CD8-positive, alpha-beta memory T cell (primary cell): ENCODE results near the gene SETD6. TPM values are rescaled to one million over a fixed set of nuclear protein-coding genes. Genes with fewer than 3 reads are reported as not detected.

ENCODE experiments used
- CTCF ChIA-PET: fragments of 350-600 bp; sonication (Branson Sonifier 250); formaldehyde crosslinking; loops from one replicate; lab custom pipeline; 2021; ENCODE audit warnings: antibody characterized with exemption; lab: Charles Lee
- POLR2A ChIA-PET: fragments of 350-600 bp; sonication (Branson Sonifier 250); formaldehyde crosslinking; loops from one replicate; lab custom pipeline; 2021; ENCODE audit warnings: antibody characterized with exemption; lab: Charles Lee
- DNase-seq, 5 donors: peaks; one replicate each; pipeline versions ENCODE4 v3.0.0 to v3.0.0-alpha.2; 2020 to 2022; ENCODE audit warnings: mixed read lengths in 1 of 5
- H3K27ac ChIP-seq: one replicate; pipeline ENCODE4 v1.7.0; 2013; ENCODE audit warnings: low read depth, mild to moderate bottlenecking, low read length, moderate library complexity
- H3K27me3 ChIP-seq: 2 replicates; pipeline ENCODE4 v1.7.0; 2013; ENCODE audit warnings: low read length, mild to moderate bottlenecking; ENCODE audit not compliant: insufficient read depth, poor library complexity, severe bottlenecking
- H3K36me3 ChIP-seq: 2 replicates; pipeline ENCODE4 v1.7.0; 2013; ENCODE audit warnings: mild to moderate bottlenecking, low read length, moderate library complexity; ENCODE audit not compliant: insufficient read depth
- H3K4me1 ChIP-seq: 2 replicates; pipeline ENCODE4 v1.7.0; 2013; ENCODE audit warnings: mild to moderate bottlenecking, low read length, moderate library complexity; ENCODE audit not compliant: insufficient read depth
- H3K4me3 ChIP-seq: 2 replicates; pipeline ENCODE4 v1.7.0; 2013; ENCODE audit warnings: mild to moderate bottlenecking, low read length
- H3K9me3 ChIP-seq: 2 replicates; pipeline ENCODE4 v1.7.0; 2013; ENCODE audit warnings: mild to moderate bottlenecking, low read length
- H3K27ac Mint-ChIP-seq, 8 donors: one replicate each; pipeline ENCODE4 v1.8.0; 2020 to 2021; ENCODE audit warnings: mixed read lengths in 8 of 8, mild to moderate bottlenecking in 6 of 8, inconsistent platforms in 3 of 8, moderate library complexity in 3 of 8
- H3K27me3 Mint-ChIP-seq, 2 donors: one replicate each; pipeline ENCODE4 v1.8.0; 2020 to 2021; ENCODE audit warnings: mixed read lengths in 2 of 2, mild to moderate bottlenecking in 1 of 2, moderate library complexity in 1 of 2
- H3K36me3 Mint-ChIP-seq, 3 donors: one replicate each; pipeline ENCODE4 v1.8.0; 2020 to 2021; ENCODE audit warnings: mixed read lengths in 3 of 3, inconsistent platforms in 1 of 3, mild to moderate bottlenecking in 1 of 3
- H3K4me1 Mint-ChIP-seq, 3 donors: one replicate each; pipeline ENCODE4 v1.8.0; 2020 to 2021; ENCODE audit warnings: mixed read lengths in 3 of 3, inconsistent platforms in 1 of 3, mild to moderate bottlenecking in 1 of 3
- H3K4me3 Mint-ChIP-seq, 7 donors: one replicate each; pipeline ENCODE4 v1.8.0; 2020 to 2021; ENCODE audit warnings: mixed read lengths in 7 of 7, mild to moderate bottlenecking in 6 of 7, moderate library complexity in 4 of 7, inconsistent platforms in 2 of 7
- H3K9me3 Mint-ChIP-seq, 5 donors: one replicate each; pipeline ENCODE4 v1.8.0; 2020 to 2022; ENCODE audit warnings: mixed read lengths in 5 of 5, mild to moderate bottlenecking in 3 of 5, moderate library complexity in 2 of 5, inconsistent platforms in 1 of 5
- polyA plus RNA-seq: library from polyadenylated mRNA; unstranded; fragments of 300-500 nt; fragmentation: Illumina TruSeq; gene quantifications from one replicate; pipeline ENCODE4 v1.2.3, GENCODE V29; 2021
- total RNA-seq, 2 experiments: library from RNA; stranded (reverse); gene quantifications; one replicate each; pipeline ENCODE4 v1.2.3, GENCODE V29; 2021

The SETD6 gene
- total and polyA plus RNA-seq, 3 experiments from 2014 or later = 10.5 to 24.9 (median 23.8) TPM

- H3K4me3 ChIP-seq = peak overlapping the region; percentile 58
- Mint-ChIP-seq H3K27ac (peak overlapping the region in 3 of 8 donors; percentile 14 to 58 (median 17)), H3K36me3 (no peaks in the 10 kb centered on the region), H3K4me1 (peaks cover 13 to 28% (median 17%) of the 10 kb centered on the region in 3 donors), H3K27me3 (peaks cover 26 to 43% of the 10 kb centered on the region in 2 donors), H3K4me3 (peak overlapping the region; percentile 37 to 88 (median 74)), H3K9me3 (no peaks in the 10 kb centered on the region)
- H3K4me1 ChIP-seq = peaks cover 23% of the 10 kb centered on the region
- ChIA-PET POLR2A (no interaction called here), CTCF (interaction anchor here (1.0 to 2.5 kb wide), 4 partner anchors 11 to 164 kb away, joined by 3 to 11 read pairs (median 6); no protein-coding TSS in a partner anchor)
- no peak overlapping the region for H3K27ac ChIP-seq
- H3K27me3 ChIP-seq = no peaks in the 10 kb centered on the region
- peak in 1 of 5 donors; percentile 6 for DNase-seq
- no peaks in the 10 kb centered on the region for H3K9me3 ChIP-seq
- no peaks in the 10 kb centered on the region for H3K36me3 ChIP-seq
These were observed 14.7 kb upstream of the SETD6 start for GRCh38 chr16:58500430-58501241.

GRCh38 chr16:58501242-58502131, 13.8 kb upstream of the SETD6 start:
- CTCF ChIA-PET = interaction anchor here (1.1 to 2.5 kb wide), 3 partner anchors 10 to 165 kb away, joined by 3 to 8 read pairs (median 4); no protein-coding TSS in a partner anchor
- Histone ChIP-seq H3K9me3 (no peaks in the 10 kb centered on the region), H3K27me3 (no peaks in the 10 kb centered on the region), H3K4me3 (peak overlapping the region; percentile 58), H3K4me1 (peaks cover 23% of the 10 kb centered on the region), H3K27ac (no peak overlapping the region), H3K36me3 (no peaks in the 10 kb centered on the region)
- POLR2A ChIA-PET = no interaction called here
- H3K4me3 Mint-ChIP-seq = peak overlapping the region in 6 of 7 donors; percentile 64 to 88 (median 74)
- H3K4me1 Mint-ChIP-seq = peaks cover 13 to 28% (median 16%) of the 10 kb centered on the region in 3 donors
- no peaks in the 10 kb centered on the region for H3K36me3 Mint-ChIP-seq
- DNase-seq = peak in 3 of 5 donors; percentile 24 to 57 (median 36)
- peaks cover 29 to 41% of the 10 kb centered on the region in 2 donors for H3K27me3 Mint-ChIP-seq
- no peaks in the 10 kb centered on the region for H3K9me3 Mint-ChIP-seq
- H3K27ac Mint-ChIP-seq = peak overlapping the region in 3 of 8 donors; percentile 14 to 86 (median 29)

GRCh38 chr16:58502217-58502921, 12.9 kb upstream of the SETD6 start:
- no peaks in the 10 kb centered on the region for H3K9me3 Mint-ChIP-seq
- Histone ChIP-seq H3K27me3 (no peaks in the 10 kb centered on the region), H3K9me3 (no peaks in the 10 kb centered on the region), H3K4me3 (no peak overlapping the region), H3K27ac (no peak overlapping the region), H3K4me1 (peaks cover 23% of the 10 kb centered on the region), H3K36me3 (no peaks in the 10 kb centered on the region)
- ChIA-PET POLR2A (no interaction called here), CTCF (interaction anchor here (1.1 to 2.5 kb wide), 3 partner anchors 9 to 166 kb away, joined by 3 to 8 read pairs (median 4); no protein-coding TSS in a partner anchor)
- H3K4me1 Mint-ChIP-seq = peaks cover 16 to 25% (median 17%) of the 10 kb centered on the region in 3 donors
- H3K27ac Mint-ChIP-seq = peak overlapping the region in 1 of 8 donors; percentile 58
- H3K36me3 Mint-ChIP-seq = no peaks in the 10 kb centered on the region
- H3K27me3 Mint-ChIP-seq = peaks cover 25 to 40% of the 10 kb centered on the region in 2 donors
- DNase-seq = no peak
- peak overlapping the region in 3 of 7 donors; percentile 29 to 44 (median 32) for H3K4me3 Mint-ChIP-seq

GRCh38 chr16:58503166-58503862, 12.0 kb upstream of the SETD6 start:
- ChIA-PET POLR2A (no interaction called here), CTCF (no interaction called here)
- Mint-ChIP-seq H3K27me3 (peaks cover 23 to 32% of the 10 kb centered on the region in 2 donors), H3K4me1 (peaks cover 16 to 25% (median 17%) of the 10 kb centered on the region in 3 donors), H3K36me3 (no peaks in the 10 kb centered on the region), H3K9me3 (no peaks in the 10 kb centered on the region), H3K4me3 (no peak overlapping the region), H3K27ac (no peak overlapping the region)
- Histone ChIP-seq H3K27ac (no peak overlapping the region), H3K36me3 (no peaks in the 10 kb centered on the region), H3K27me3 (no peaks in the 10 kb centered on the region), H3K4me3 (no peak overlapping the region), H3K9me3 (no peaks in the 10 kb centered on the region), H3K4me1 (peaks cover 23% of the 10 kb centered on the region)
- DNase-seq = no peak

GRCh38 chr16:58503863-58504688, 11.2 kb upstream of the SETD6 start:
- Histone ChIP-seq H3K9me3 (no peaks in the 10 kb centered on the region), H3K4me3 (no peak overlapping the region), H3K27ac (no peak overlapping the region), H3K36me3 (no peaks in the 10 kb centered on the region), H3K27me3 (no peaks in the 10 kb centered on the region), H3K4me1 (peaks cover 23% of the 10 kb centered on the region)
- DNase-seq = no peak
- H3K4me1 Mint-ChIP-seq = peaks cover 16 to 25% (median 17%) of the 10 kb centered on the region in 3 donors
- no peaks in the 10 kb centered on the region for H3K36me3 Mint-ChIP-seq
- H3K27me3 Mint-ChIP-seq = peaks cover 22 to 29% of the 10 kb centered on the region in 2 donors
- ChIA-PET CTCF (no interaction called here), POLR2A (no interaction called here)
- H3K9me3 Mint-ChIP-seq = no peaks in the 10 kb centered on the region
- H3K4me3 Mint-ChIP-seq = no peak overlapping the region
- H3K27ac Mint-ChIP-seq = no peak overlapping the region

- CTCF ChIA-PET = interaction anchor here (1.1 kb wide), 1 partner anchor 250 kb away, joined by 4 read pairs; no protein-coding TSS in a partner anchor
- Histone ChIP-seq H3K27ac (no peak overlapping the region), H3K9me3 (no peaks in the 10 kb centered on the region), H3K27me3 (no peaks in the 10 kb centered on the region), H3K36me3 (no peaks in the 10 kb centered on the region), H3K4me3 (no peak overlapping the region), H3K4me1 (peaks cover 7% of the 10 kb centered on the region)
- H3K9me3 Mint-ChIP-seq = no peaks in the 10 kb centered on the region
- POLR2A ChIA-PET = no interaction called here
- H3K27ac Mint-ChIP-seq = no peak overlapping the region
- H3K36me3 Mint-ChIP-seq = no peaks in the 10 kb centered on the region
- DNase-seq = no peak
- no peak overlapping the region for H3K4me3 Mint-ChIP-seq
- peaks cover under 1 to 7% (median 6%) of the 10 kb centered on the region in 3 donors for H3K4me1 Mint-ChIP-seq
- H3K27me3 Mint-ChIP-seq = peaks cover 14 to 16% of the 10 kb centered on the region in 2 donors
These were observed 8.8 kb upstream of the SETD6 start for GRCh38 chr16:58506241-58507194.
